Nucleus accumbens (tissue), 56 donors: ENCODE data around the gene RASGRP4.
"Not testable (repeated sequence)": the region's sequence is repeated elsewhere in the genome, so short reads cannot be mapped to it uniquely, and the experiment has no call there.

ENCODE experiments used
- DNase-seq, 56 donors: peaks; one replicate each; lab custom pipeline; 2025; lab: John Stamatoyannopoulos, UW

RASGRP4 gene

GRCh38 chr19:38448225-38448624 is 22.2 kb upstream of the RASGRP4 start:
- DNase-seq, result no peak

DNA sequence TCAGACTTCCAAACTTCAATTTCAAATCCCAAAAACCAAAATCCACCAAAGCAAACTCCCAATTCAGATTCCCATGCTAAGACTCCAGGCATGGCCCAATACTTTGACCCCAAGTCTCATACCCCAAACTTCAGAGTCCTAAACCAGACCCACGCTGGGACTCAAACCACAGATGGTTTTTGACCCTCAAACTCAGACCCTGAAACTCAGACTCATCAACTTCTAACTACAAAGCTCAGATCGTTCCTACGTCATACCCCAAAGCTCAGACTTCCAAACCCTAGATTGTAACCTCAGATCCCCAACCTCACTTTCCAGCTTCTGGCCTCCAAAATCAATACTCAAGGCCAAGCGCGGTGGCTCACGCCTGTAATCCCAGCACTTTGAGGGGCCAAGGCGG is 19.3 kb upstream of the RASGRP4 start:
- DNase-seq, result no peak

- DNase-seq, result no peak
Measured at GRCh38 chr19:38444026-38444425, 18.0 kb upstream of the RASGRP4 start.

DNA sequence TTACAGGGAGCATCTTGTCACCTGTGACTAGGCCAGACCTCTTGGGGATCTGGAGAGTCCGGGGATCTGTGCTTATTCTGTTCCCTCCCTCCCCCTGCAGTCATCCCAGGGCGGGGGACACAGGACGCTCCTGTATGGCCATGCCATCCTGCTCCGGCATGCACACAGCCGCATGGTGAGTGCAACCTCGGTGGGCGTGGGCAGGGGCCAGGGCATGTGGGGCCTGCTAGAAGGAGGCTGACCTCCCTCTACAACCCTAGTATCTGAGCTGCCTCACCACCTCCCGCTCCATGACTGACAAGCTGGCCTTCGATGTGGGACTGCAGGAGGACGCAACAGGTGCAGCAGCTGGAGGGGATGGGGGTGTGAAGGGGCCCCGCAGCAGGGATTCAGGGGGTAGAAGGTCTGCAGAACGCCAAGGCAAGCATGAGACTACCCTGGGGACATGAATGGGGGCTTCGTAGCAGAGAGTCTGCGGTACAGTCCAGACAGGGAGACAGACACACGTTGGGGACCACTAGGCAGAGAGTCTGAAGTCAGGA is 17.5 kb upstream of the RASGRP4 start:
- DNase-seq, result no peak

GRCh38 chr19:38442736-38443135 is 16.7 kb upstream of the RASGRP4 start:
- no peak for DNase-seq

DNA sequence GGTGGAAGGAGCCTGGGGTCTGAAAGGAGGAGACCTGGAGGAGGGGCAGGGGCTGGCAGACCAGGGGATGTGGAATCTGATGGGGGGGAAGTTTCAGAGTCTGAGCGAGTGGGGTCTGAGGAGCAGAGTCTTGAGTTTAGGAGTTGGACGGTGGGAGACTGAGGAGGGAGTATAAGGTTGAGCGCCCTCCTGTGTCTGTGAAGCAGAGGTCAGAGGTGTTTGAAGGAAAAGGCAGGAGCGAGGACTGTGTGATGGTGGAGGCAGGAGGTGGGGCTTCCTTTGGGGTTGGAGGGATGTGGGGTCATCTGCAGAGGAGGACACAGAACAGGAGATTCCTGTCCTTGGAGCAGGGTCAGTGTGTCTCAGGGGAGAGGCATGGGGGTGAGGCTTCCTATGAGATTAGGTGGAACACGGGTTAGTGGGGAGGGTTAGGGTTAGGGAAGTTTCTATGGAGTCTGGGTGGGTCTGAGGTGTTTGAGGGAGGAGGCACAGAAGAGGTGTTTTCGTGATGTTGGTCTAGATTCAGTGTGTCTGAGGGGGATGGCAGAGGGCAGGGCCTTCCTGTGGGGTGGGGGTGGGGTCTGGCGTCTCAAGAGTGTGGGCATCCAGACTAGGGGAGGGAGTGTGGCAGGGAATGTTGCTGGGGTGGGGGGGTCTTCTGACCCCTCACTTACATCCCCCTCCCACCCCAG is 15.8 kb upstream of the RASGRP4 start:
- no peak for DNase-seq

DNA sequence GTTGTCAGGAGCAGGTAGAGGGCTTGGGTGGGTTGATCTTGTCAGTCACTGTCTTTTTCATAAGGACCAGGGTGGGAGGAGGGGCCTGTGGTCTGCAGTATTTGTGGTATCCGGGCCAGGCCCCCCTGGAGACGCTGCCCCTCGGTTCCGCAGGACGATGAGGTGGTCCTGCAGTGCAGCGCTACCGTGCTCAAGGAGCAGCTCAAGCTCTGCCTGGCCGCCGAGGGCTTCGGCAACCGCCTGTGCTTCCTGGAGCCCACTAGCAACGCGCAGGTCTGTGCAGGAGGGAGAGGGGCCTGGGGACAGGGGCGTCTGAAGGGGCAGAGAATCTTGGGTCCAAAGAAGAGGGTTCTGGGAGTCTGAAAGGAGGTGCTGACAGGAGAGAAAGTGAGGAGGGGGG is 14.6 kb upstream of the RASGRP4 start:
- DNase-seq, result no peak

GRCh38 chr19:38437917-38438316 is 11.9 kb upstream of the RASGRP4 start:
- DNase-seq, result no peak

- DNase-seq, result no peak
Measured at GRCh38 chr19:38437295-38437694, 11.3 kb upstream of the RASGRP4 start.

- DNase-seq, result peak in 22 of 56 donors; percentile 2 to 64 (median 10)
Measured at GRCh38 chr19:38434549-38435051, 8.6 kb upstream of the RASGRP4 start.

DNA sequence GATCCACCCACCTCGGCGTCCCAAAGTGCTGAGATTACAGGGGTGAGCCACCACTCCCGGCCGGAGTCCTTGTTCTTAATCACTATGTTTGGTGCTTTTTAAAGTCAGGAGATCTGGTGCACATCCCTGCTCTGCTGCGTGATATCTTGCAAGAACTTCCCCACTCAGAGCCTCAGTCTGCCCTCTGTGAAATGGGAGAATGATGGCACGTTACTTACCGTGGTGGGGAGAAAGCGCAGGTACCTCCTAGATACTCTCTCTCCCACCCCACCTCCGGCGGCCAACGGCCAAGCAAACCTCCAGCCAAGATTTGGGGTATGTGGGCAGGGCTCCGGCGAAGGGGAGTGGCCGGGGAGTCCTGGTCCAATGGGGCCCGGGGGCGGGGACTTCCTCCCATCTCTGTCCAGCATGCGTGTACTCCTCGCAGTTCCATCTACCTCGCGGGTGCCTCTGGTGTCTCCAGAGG is 7.3 kb upstream of the RASGRP4 start, which contains the start of gene RYR1:
Gene RYR1, plus strand, starts transcription at position 424 of the 466 bp plus-strand sequence. CDS start 139 bp downstream, outside the sequence.
- peak in 38 of 56 donors; percentile 2 to 72 (median 20) for DNase-seq

DNA sequence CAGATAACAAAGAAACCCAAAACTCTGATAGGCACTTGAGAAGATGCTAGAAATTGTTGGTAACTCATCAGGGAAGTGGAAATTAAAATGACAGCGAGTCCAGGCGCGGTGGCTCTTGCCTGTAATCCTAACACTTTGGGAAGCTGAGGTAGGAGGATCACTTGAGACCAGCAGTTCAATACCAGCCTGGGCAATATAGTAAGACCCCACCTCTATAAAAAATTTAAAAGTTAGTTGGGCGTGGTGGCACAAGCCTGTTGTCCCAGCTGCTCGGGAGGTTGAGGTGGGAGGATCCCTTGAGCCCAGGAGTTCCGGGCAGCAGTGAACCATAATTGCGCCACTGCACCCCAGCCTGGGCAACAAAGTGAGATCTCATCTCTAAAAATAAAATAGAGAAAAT is 4.9 kb upstream of the RASGRP4 start:
- no peak for DNase-seq

DNA sequence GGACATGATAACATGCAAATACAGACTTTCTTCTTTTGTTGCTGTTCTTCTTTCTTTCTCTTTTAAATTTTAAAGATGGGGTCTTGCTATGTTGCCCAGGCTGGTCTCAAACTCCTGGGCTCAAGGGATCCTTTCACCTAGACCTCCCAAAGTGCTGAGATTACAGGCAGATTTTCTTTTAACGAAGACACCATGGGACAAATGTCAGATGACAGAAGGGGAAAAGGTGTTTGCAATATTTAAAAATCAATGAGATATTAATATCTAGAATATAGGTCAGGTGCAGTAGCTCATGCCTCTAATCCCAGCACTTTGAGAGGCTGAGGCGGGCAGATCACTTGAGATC is 3.8 kb upstream of the RASGRP4 start:
- no peak for DNase-seq

GRCh38 chr19:38429055-38429810 is 3.2 kb upstream of the RASGRP4 start:
- DNase-seq, result no peak

DNA sequence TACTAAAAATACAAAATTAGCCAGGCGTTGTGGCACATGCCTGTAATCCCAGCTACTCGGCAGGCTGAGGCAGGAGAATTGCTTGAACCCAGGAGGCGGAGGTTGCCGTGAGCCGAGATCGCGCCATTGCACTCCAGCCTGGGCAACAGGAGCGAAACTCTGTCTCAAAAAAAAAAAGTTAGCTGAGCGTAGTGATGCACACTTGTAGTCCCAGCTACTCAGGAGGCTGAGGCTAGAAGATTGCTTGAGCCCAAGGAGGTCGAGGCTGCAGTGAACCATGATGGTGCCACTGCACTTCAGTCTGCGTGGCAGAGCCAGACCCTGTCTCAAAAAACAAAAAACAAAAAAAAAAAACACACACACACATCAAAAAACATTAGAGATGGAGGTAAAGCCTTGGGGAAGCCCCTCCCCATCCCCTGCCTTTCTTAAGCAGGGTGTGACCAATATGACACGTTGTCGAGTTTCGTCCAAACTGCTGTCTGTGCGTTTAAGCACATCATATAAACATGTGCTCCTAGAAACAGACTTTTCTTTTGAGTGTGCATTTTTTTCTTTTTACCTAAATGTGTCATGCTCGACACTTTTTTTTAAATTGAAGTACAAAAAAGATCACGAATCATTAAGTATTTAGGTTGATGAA is 1.1 kb upstream of the RASGRP4 start:
- DNase-seq, result not testable (repeated sequence)

- DNase-seq, result no peak
Measured at GRCh38 chr19:38425222-38425809, 703 bp downstream of the RASGRP4 start.

- DNase-seq, result no peak
Measured at GRCh38 chr19:38424272-38424671, 1.7 kb downstream of the RASGRP4 start.

DNA sequence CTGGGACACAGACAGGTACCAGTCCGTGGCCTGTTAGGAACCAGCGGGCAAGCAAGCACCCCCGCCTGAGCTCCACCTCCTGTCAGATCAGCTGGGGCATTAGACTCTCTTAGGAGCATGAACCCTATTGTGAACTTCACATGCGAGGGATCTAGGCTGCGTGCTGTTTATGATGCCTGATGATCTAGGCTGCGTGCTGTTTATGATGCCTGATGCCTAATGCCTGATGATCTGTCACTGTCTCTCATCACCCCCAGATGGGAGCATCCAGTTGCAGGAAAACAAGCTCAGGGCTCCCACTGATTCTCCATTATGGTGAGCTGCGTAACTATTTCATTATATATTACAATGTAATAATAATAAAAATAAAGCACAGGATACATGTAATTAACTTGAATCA is 3.6 kb downstream of the RASGRP4 start:
- no peak for DNase-seq

DNA sequence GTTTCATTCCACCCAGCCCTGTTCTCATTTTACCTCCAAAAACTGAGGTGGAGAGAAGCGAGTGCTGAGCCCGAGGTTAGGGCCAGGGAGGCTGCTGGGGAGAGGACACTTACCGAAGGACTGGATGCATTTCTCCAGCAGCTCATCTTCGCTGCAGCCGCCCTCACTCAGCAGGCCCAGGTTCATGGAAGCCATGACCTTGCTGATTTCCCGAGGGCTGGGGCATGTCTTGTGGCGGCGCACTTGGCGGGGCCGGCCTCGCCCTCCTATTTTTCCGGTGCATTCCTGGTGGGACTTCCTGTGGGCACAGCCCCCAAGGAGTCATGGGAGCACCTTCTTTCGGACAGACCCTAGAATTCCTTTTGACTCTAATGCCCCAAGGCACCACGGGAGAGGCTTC is 4.2 kb downstream of the RASGRP4 start:
- no peak for DNase-seq

DNA sequence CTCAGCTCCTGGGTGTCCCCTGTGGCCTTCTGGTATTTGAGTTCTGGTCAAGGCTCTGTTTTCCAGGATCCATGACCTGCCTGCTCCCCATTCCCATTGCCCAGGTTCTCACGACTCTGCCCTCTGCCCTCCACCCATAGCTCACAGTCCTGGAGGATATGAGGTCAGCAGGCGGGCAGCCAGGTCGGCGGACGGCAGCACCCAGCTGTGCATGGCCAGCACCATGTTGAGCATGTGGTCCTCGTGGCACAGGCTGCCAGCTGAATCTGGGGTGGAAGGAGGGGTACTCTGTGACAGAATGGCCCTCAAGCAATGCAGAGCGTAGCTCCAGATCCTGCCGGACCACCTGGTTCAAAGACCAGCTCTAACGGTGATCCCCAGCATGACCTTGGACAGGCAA is 5.1 kb downstream of the RASGRP4 start:
- DNase-seq, result no peak
